NCI-H226 (cell line): ENCODE measurements around the gene NUDT17.
"Not testable (repeated sequence)": the region's sequence is repeated elsewhere in the genome, so short reads cannot be mapped to it uniquely, and the experiment has no call there.

Source experiments
- DNase-seq: peaks from one replicate; pipeline ENCODE4 v3.0.0-alpha.2; 2015

The NUDT17 gene

GRCh38 chr1:145845514-145846161 is at the start of gene NUDT17:
Gene NUDT17, plus strand, starts transcription at chr1:145845630. Its CDS starts 11 bp downstream, at chr1:145845641.
- peak; percentile 60 for DNase-seq

- no peak for DNase-seq
These were observed 48.7 kb upstream of the NUDT17 start for GRCh38 chr1:145796753-145797152.

- DNase-seq = no peak
These were observed 45.6 kb upstream of the NUDT17 start for GRCh38 chr1:145799806-145800205.

GRCh38 chr1:145804235-145805045 is 41.0 kb upstream of the NUDT17 start:
- no peak for DNase-seq

GRCh38 chr1:145805057-145805456 is 40.4 kb upstream of the NUDT17 start:
- no peak for DNase-seq

GRCh38 chr1:145806408-145806807 is 39.0 kb upstream of the NUDT17 start:
- DNase-seq = no peak

- DNase-seq = no peak
These were observed 38.6 kb upstream of the NUDT17 start for GRCh38 chr1:145806844-145807243.

- DNase-seq = not testable (repeated sequence)
These were observed 32.2 kb upstream of the NUDT17 start for GRCh38 chr1:145812977-145813810.

GRCh38 chr1:145818095-145818494 is 27.3 kb upstream of the NUDT17 start:
- peak; percentile 43 for DNase-seq

- not testable (repeated sequence) for DNase-seq
These were observed 22.6 kb upstream of the NUDT17 start for GRCh38 chr1:145822779-145823331.

GRCh38 chr1:145823565-145824498 is 21.6 kb upstream of the NUDT17 start, which contains the start of the genes POLR3C and RNF115:
Gene POLR3C, plus strand, starts transcription at chr1:145824200. Its CDS starts 1,577 bp downstream, at chr1:145825777.
Gene RNF115, minus strand, starts transcription at chr1:145824095. Its CDS starts 222 bp downstream, at chr1:145823873.
- DNase-seq = peak; percentile 91

GRCh38 chr1:145824499-145824842 is 21.0 kb upstream of the NUDT17 start:
- no peak for DNase-seq

- no peak for DNase-seq
These were observed 19.4 kb upstream of the NUDT17 start for GRCh38 chr1:145826030-145826429.

- DNase-seq = no peak
These were observed 17.5 kb upstream of the NUDT17 start for GRCh38 chr1:145827966-145828365.

GRCh38 chr1:145828367-145829026 is 16.9 kb upstream of the NUDT17 start:
- no peak for DNase-seq

- not testable (repeated sequence) for DNase-seq
These were observed 14.6 kb upstream of the NUDT17 start for GRCh38 chr1:145830810-145831209.

GRCh38 chr1:145837656-145838055 is 7.8 kb upstream of the NUDT17 start:
- no peak for DNase-seq

- no peak for DNase-seq
These were observed 2.4 kb upstream of the NUDT17 start for GRCh38 chr1:145843031-145843430.

GRCh38 chr1:145845144-145845513 is 301 bp upstream of the NUDT17 start:
- no peak for DNase-seq

GRCh38 chr1:145846201-145846612 is 777 bp downstream of the NUDT17 start:
- DNase-seq = no peak

GRCh38 chr1:145847827-145848226 is 2.4 kb downstream of the NUDT17 start:
- no peak for DNase-seq
